A673 (cell line): Measurements from ENCODE around the gene EMC6.

Experiments used
- CTCF ChIP-seq: fragments of 300-800, 200-600 bp; sonication (generic); conservative IDR thresholded peaks from 2 replicates; pipeline ENCODE4 v1.5.1; 2017; ENCODE audit warnings: low read depth, mild to moderate bottlenecking, antibody characterized with exemption, low read length, moderate library complexity, mixed read lengths
- EZH2 ChIP-seq: fragments of 200-600 bp; sonication (generic); IDR thresholded peaks from 2 replicates; pipeline ENCODE4 v1.6.1; 2017; ENCODE audit warnings: borderline replicate concordance, low read depth, mild to moderate bottlenecking, mixed read lengths, antibody characterized with exemption, low read length; ENCODE audit not compliant: poor library complexity, severe bottlenecking

- TF ChIP-seq CTCF (no peak), EZH2 (no peak)
These were observed 25.2 kb downstream of the EMC6 start for GRCh38 chr17:3693829-3694231.
